Tibial nerve (tissue), 4 donors: ENCODE results near the gene ATRNL1. TPM values are rescaled to one million over a fixed set of nuclear protein-coding genes. Genes with fewer than 3 reads are reported as not detected.
"Not testable (repeated sequence)": the region's sequence is repeated elsewhere in the genome, so short reads cannot be mapped to it uniquely, and the experiment has no call there.

Source experiments
- DNase-seq, 2 donors: peaks; one replicate each; pipeline ENCODE4 v3.0.0-alpha.2; 2019; ENCODE audit warnings: low spot score in 2 of 2
- H3K27ac ChIP-seq, 4 donors: fragments of 200-600 bp; sonication (generic) in 3 of 4; one replicate each; pipeline ENCODE4 v1.5.1; 2017 to 2019; ENCODE audit warnings: mild to moderate bottlenecking in 1 of 4
- H3K27me3 ChIP-seq, 2 donors: fragments of 200-600 bp; sonication (generic) in 1 of 2; one replicate each; pipeline versions ENCODE4 v1.5.1 to v1.6.0; 2017 to 2019
- H3K36me3 ChIP-seq, 3 donors: fragments of 200-600 bp; sonication (generic); one replicate each; pipeline ENCODE4 v1.5.1; 2018 to 2019
- H3K4me1 ChIP-seq, 4 donors: fragments of 200-600 bp; sonication (generic) in 3 of 4; one replicate each; pipeline ENCODE4 v1.5.1; 2017 to 2019
- H3K4me3 ChIP-seq, 4 donors: fragments of 200-600 bp; sonication (generic) in 3 of 4; one replicate each; pipeline ENCODE4 v1.5.1; 2017 to 2019; ENCODE audit warnings: mild to moderate bottlenecking in 1 of 4, moderate library complexity in 1 of 4
- H3K9me3 ChIP-seq, 4 donors: fragments of 200-600 bp; sonication (generic) in 3 of 4; one replicate each; pipeline ENCODE4 v1.5.1; 2017 to 2019
- EP300 ChIP-seq, 2 donors: sonication (generic); formaldehyde crosslinking; IDR thresholded peaks; one replicate each; pipeline ENCODE4 v1.6.1; 2017; ENCODE audit warnings: antibody characterized with exemption in 2 of 2, mild to moderate bottlenecking in 1 of 2
- POLR2A ChIP-seq, 2 donors: fragments of 450-650 bp; IDR thresholded peaks; one replicate each; pipeline ENCODE4 v1.6.1; 2017; ENCODE audit warnings: antibody characterized with exemption in 2 of 2, mild to moderate bottlenecking in 2 of 2, moderate library complexity in 2 of 2
- WGBS, 2 donors: methylation state at CpG; one replicate each; pipeline ENCODE4 v1.1.5; 2018; 5-methylcytosine and 5-hydroxymethylcytosine counted together
- total RNA-seq, 4 donors: library from RNA; depleted of rRNA; stranded (reverse); fragments of >200 nt; gene quantifications; one replicate each; pipeline ENCODE4 v1.1.0, GENCODE V29; 2016
- TF ChIP-seq, protein P1 (sequence below), 5 experiments: fragments of 200-600 bp in 3 of 5; fragments of 450-650 bp in 2 of 5; sonication (generic) in 3 of 5; IDR thresholded peaks; one replicate each; pipeline ENCODE4 v1.5.1; 2016 to 2019; ENCODE audit warnings: antibody characterized with exemption in 5 of 5, mild to moderate bottlenecking in 3 of 5, moderate library complexity in 2 of 5

The ATRNL1 gene
- total RNA-seq, 4 donors from 2014 or later: 1.0 to 5.4 (median 2.7) TPM

DNA sequence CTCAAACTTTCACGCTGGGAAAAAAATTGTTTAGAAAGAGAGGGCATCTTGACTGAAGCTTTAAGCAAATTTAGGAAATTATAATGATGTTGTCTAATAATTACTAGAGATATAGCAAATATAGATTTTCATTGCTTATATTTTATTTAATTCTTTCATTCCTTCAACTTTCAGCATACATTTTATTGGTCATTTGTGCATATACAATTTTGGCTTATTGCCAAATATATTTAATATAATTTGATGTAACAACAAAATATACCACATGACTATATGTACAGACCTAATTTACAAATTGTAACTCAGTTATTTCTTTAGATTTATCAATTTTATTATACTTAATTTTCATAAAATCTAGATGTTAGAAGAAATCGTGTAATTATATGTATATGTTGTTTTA lies 390.1 kb downstream of the ATRNL1 start:
- Histone ChIP-seq H3K36me3 (no peaks in the 10 kb centered on the region), H3K27me3 (no peaks in the 10 kb centered on the region), H3K4me1 (no peaks in the 10 kb centered on the region), H3K4me3 (no peak overlapping the region), H3K9me3 (no peaks in the 10 kb centered on the region), H3K27ac (no peak overlapping the region)
- no peak for DNase-seq
- TF ChIP-seq POLR2A (IDR thresholded peaks at IDR 0.05): no peak
- TF ChIP-seq, protein P1, sequence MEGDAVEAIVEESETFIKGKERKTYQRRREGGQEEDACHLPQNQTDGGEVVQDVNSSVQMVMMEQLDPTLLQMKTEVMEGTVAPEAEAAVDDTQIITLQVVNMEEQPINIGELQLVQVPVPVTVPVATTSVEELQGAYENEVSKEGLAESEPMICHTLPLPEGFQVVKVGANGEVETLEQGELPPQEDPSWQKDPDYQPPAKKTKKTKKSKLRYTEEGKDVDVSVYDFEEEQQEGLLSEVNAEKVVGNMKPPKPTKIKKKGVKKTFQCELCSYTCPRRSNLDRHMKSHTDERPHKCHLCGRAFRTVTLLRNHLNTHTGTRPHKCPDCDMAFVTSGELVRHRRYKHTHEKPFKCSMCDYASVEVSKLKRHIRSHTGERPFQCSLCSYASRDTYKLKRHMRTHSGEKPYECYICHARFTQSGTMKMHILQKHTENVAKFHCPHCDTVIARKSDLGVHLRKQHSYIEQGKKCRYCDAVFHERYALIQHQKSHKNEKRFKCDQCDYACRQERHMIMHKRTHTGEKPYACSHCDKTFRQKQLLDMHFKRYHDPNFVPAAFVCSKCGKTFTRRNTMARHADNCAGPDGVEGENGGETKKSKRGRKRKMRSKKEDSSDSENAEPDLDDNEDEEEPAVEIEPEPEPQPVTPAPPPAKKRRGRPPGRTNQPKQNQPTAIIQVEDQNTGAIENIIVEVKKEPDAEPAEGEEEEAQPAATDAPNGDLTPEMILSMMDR (IDR thresholded peaks at IDR 0.05): no peak
- no peak for TF ChIP-seq EP300 (IDR thresholded peaks at IDR 0.05)
- 90 to 95% methylated on average over 2 of the region's 2 CpGs for WGBS, 2 donors

DNA sequence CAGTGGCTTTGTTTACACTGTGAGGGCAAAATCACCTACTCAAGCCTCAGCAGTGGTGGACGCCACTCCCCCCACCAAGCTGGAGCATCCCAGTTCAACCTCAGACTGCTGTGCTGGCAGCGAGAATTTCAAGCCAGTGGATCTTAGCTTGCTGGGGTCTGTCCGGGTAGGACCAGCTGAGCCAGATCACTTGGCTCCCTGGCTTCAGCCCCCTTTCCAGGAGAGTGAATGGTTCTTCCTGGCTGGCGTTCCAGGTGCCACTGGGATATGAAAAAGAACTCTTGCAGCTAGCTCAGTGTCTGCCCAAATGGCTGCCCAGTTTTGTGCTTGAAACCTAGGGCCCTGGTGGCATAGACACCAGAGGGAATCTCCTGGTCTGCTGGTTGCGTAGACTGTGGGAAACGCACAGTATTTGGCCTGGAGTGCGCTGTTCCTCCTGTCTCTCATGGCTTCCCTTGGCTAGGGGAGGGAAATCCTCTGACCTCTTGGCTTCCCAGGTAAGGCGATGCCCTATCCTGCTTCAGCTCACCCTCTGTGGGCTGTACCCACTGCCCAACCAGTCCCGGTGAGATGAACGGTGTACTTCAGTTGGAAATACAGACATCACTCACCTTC lies 398.5 kb downstream of the ATRNL1 start:
- no peaks in the 10 kb centered on the region for H3K9me3 ChIP-seq
- H3K27me3 ChIP-seq: no peaks in the 10 kb centered on the region
- TF ChIP-seq EP300 (IDR thresholded peaks at IDR 0.05) (no peak), POLR2A (IDR thresholded peaks at IDR 0.05) (no peak)
- TF ChIP-seq, protein P1 (IDR thresholded peaks at IDR 0.05): no peak
- H3K4me3 ChIP-seq: no peak overlapping the region
- DNase-seq: no peak
- no peaks in the 10 kb centered on the region for H3K36me3 ChIP-seq
- H3K4me1 ChIP-seq: no peaks in the 10 kb centered on the region
- WGBS, 2 donors: 92 to 94% methylated on average over 9 to 10 of the region's 10 CpGs
- no peak overlapping the region for H3K27ac ChIP-seq

DNA sequence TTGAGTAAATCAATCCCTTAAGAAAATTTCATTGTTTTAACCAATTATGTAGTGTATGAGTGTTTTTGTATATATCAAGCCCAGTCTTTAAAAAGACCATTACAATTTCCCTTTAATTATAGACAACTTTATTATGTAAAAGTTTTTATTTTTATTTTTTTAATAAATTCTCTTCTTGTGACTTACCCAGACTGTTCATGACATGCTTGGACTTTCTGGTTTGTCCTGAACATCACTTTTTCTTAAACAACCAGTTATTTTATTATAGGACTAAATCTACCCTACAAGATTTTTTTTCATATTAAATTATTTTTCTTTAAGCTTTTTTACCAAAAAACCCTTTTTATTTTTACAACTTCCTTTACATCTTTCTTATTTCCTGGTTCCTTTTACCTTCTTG lies 410.4 kb downstream of the ATRNL1 start:
- Histone ChIP-seq H3K27me3 (no peaks in the 10 kb centered on the region), H3K27ac (no peak overlapping the region), H3K4me1 (no peaks in the 10 kb centered on the region), H3K4me3 (no peak overlapping the region), H3K9me3 (peaks cover 0 to 6% (median 2%) of the 10 kb centered on the region in 4 donors), H3K36me3 (no peaks in the 10 kb centered on the region)
- TF ChIP-seq EP300 (IDR thresholded peaks at IDR 0.05): no peak
- TF ChIP-seq, protein P1 (IDR thresholded peaks at IDR 0.05): no peak
- TF ChIP-seq POLR2A (IDR thresholded peaks at IDR 0.05): no peak
- no peak for DNase-seq

DNA sequence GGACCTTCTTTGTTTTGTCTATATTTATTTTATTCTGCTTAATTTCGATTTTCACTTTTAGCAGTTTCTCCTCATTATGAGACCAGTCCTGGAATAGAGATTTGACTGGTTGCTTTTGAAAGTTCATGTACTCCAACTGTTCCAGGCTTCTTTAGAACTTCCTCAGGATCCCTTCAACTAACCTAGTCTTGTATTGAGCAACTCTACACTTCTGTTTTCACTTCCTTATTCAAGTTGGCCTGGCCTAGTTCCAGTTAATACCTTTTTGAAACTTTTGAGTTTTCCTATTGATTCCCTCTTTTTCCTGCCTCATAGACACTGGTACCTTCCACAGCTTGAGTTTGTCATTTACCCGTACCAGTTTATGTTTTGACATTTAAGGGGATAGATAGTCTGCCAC lies 421.7 kb downstream of the ATRNL1 start:
- no peak for TF ChIP-seq EP300 (IDR thresholded peaks at IDR 0.05)
- no peak for TF ChIP-seq POLR2A (IDR thresholded peaks at IDR 0.05)
- TF ChIP-seq, protein P1 (IDR thresholded peaks at IDR 0.05): no peak
- WGBS, 2 donors: 89 to 90% methylated on average over 2 of the region's 2 CpGs
- DNase-seq: no peak
- Histone ChIP-seq H3K36me3 (no peaks in the 10 kb centered on the region), H3K9me3 (peaks cover 0 to 6% (median 0%) of the 10 kb centered on the region in 4 donors), H3K27me3 (no peaks in the 10 kb centered on the region), H3K4me3 (no peak overlapping the region), H3K4me1 (no peaks in the 10 kb centered on the region), H3K27ac (no peak overlapping the region)

DNA sequence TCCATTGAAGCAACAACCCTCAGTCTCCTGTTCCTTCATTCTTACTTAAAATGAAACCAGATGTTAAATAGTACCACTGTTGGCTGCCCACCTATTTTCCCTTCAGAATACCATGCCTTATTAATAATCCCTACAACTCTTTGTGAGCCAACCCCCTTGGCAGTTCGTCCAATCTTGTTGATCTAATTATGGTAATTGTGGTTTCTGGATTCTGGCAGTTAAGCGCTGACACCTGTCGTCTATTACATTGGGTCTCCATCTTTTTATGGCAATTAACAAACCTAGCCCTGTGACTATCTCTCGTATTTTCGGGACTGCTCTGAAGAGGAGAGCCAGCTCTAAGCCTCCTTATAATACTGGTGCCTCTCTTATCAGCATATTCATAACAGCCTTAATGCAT lies 432.0 kb downstream of the ATRNL1 start:
- no peak for DNase-seq
- no peak for TF ChIP-seq EP300 (IDR thresholded peaks at IDR 0.05)
- TF ChIP-seq, protein P1 (IDR thresholded peaks at IDR 0.05): no peak
- WGBS, 2 donors: 85% methylated on average over 5 of the region's 5 CpGs
- Histone ChIP-seq H3K27me3 (no peaks in the 10 kb centered on the region), H3K9me3 (peaks cover 0 to 24% (median 0%) of the 10 kb centered on the region in 4 donors), H3K4me3 (no peak overlapping the region), H3K27ac (no peak overlapping the region), H3K36me3 (no peaks in the 10 kb centered on the region), H3K4me1 (no peaks in the 10 kb centered on the region)

DNA sequence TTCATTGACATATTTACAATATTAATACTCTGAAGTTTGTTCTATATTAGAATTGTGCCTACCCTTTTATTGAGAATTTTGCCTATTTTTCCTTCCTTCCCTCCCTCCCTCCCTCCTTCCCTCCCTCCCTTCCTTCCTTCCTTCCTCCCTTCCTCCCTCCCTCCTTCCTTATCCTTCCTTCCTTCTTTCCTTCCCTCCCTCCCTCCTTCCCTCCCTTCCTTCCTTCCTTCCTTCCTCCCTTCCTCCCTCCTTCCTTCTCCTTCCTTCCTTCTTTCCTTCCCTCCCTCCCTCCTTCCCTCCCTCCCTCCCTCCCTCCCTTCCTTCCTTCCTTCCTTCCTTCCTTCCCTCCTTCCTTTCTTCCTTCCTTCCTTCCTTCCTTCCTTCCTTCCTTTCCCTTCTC lies 434.5 kb downstream of the ATRNL1 start:
- not testable (repeated sequence) for H3K27me3 ChIP-seq, H3K36me3 ChIP-seq, DNase-seq, H3K4me1 ChIP-seq, H3K4me3 ChIP-seq, H3K27ac ChIP-seq
- H3K9me3 ChIP-seq: peaks cover 0 to 14% (median 0%) of the 10 kb centered on the region in 4 donors

DNA sequence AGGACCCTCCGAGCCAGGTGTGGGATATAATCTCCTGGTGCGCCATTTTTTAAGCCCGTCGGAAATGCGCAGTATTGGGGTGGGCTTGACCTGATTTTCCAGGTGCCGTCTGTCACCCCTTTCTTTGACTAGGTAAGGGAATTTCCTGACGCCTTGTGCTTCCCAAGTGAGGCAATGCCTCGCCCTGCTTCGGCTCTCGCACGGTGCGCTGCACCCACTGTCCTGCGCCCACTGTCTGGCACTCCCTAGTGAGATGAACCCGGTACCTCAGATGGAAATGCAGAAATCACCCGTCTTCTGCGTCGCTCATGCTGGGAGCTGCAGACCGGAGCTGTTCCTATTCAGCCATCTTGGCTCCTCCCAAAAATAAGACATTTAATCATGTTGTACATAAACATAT lies 443.2 kb downstream of the ATRNL1 start:
- not testable (repeated sequence) for H3K36me3 ChIP-seq, H3K27me3 ChIP-seq, H3K4me3 ChIP-seq, DNase-seq, H3K9me3 ChIP-seq, H3K27ac ChIP-seq, H3K4me1 ChIP-seq
- 91 to 95% methylated on average over 18 of the region's 18 CpGs for WGBS, 2 donors
